WTC11 (cell line): ENCODE results near the gene SLC10A1. TPM values are rescaled to one million over a fixed set of nuclear protein-coding genes. Genes with fewer than 3 reads are reported as not detected.
"Not testable (repeated sequence)": the region's sequence is repeated elsewhere in the genome, so short reads cannot be mapped to it uniquely, and the experiment has no call there.

ENCODE experiments used
- ATAC-seq: fragments of 200-7000 bp; cut with Tn5 transposase; 2 replicates; pipeline ENCODE4 v1.10.0; 2021; ENCODE audit warnings: mild to moderate bottlenecking, moderate library complexity
- CTCF ChIA-PET: fragments of 300-600 bp; sonication (Branson Sonifier 250); formaldehyde crosslinking; loops from one replicate; lab custom pipeline; 2021; ENCODE audit warnings: antibody characterized with exemption; lab: Charles Lee
- POLR2A ChIA-PET: fragments of 350-600 bp; sonication (Branson Sonifier 250); formaldehyde crosslinking; loops from one replicate; lab custom pipeline; 2021; ENCODE audit warnings: antibody characterized with exemption; lab: Charles Lee
- DNase-seq: peaks from one replicate; pipeline ENCODE4 v3.0.0; 2021; ENCODE audit warnings: low spot score
- H3K27ac Mint-ChIP-seq: 2 replicates; pipeline ENCODE4 v1.8.0; 2021; ENCODE audit warnings: mixed read lengths
- H3K27me3 Mint-ChIP-seq: 2 replicates; pipeline ENCODE4 v1.8.0; 2021; ENCODE audit warnings: low read depth, mild to moderate bottlenecking, moderate library complexity, mixed read lengths
- H3K36me3 Mint-ChIP-seq: 2 replicates; pipeline ENCODE4 v1.8.0; 2021; ENCODE audit warnings: mixed read lengths
- H3K4me1 Mint-ChIP-seq: 2 replicates; pipeline ENCODE4 v1.8.0; 2022; ENCODE audit warnings: mixed read lengths
- H3K4me3 Mint-ChIP-seq: 2 replicates; pipeline ENCODE4 v1.8.0; 2021; ENCODE audit warnings: mild to moderate bottlenecking, moderate library complexity, mixed read lengths
- H3K9me3 Mint-ChIP-seq: 2 replicates; pipeline ENCODE4 v1.8.0; 2021; ENCODE audit warnings: mixed read lengths
- ATF1 ChIP-seq: sonication (generic); formaldehyde crosslinking; IDR thresholded peaks from 2 replicates; pipeline ENCODE4 v1.8.1; 2023; ENCODE audit warnings: mild to moderate bottlenecking, moderate library complexity, missing genetic modification reagents
- ATF2 ChIP-seq: sonication (generic); formaldehyde crosslinking; IDR thresholded peaks from 2 replicates; pipeline ENCODE4 v1.8.1; 2022; ENCODE audit warnings: low read depth, missing genetic modification reagents, borderline replicate concordance
- ATF3 ChIP-seq: sonication (generic); formaldehyde crosslinking; conservative IDR thresholded peaks from 2 replicates; pipeline ENCODE4 v1.8.1; 2022; ENCODE audit warnings: mild to moderate bottlenecking, missing genetic modification reagents
- CTCF ChIP-seq: fragments of 200-600 bp; IDR thresholded peaks from 2 replicates; pipeline ENCODE4 v1.8.0; 2022; ENCODE audit warnings: antibody characterized with exemption
- JUN ChIP-seq: sonication (generic); formaldehyde crosslinking; IDR thresholded peaks from 2 replicates; pipeline ENCODE4 v1.8.0; 2023; ENCODE audit warnings: mild to moderate bottlenecking, missing genetic modification reagents
- KAT7 ChIP-seq: sonication (generic); formaldehyde crosslinking; IDR thresholded peaks from 2 replicates; pipeline ENCODE4 v1.8.1; 2023; ENCODE audit warnings: missing genetic modification reagents, mild to moderate bottlenecking, borderline replicate concordance
- MLX ChIP-seq: sonication (generic); formaldehyde crosslinking; IDR thresholded peaks from 2 replicates; pipeline ENCODE4 v1.8.1; 2023; ENCODE audit warnings: mild to moderate bottlenecking, missing genetic modification reagents, moderate library complexity
- MXD4 ChIP-seq: fragments of 250-450 bp; sonication (Bioruptor Pico); IDR thresholded peaks from 2 replicates; pipeline ENCODE4 v1.8.0; 2021; ENCODE audit warnings: mild to moderate bottlenecking, moderate library complexity, borderline replicate concordance
- NR1H2 ChIP-seq: sonication (generic); formaldehyde crosslinking; IDR thresholded peaks from 2 replicates; pipeline ENCODE4 v1.9.0; 2021; ENCODE audit warnings: mild to moderate bottlenecking, moderate library complexity, missing genetic modification reagents
- OVOL2 ChIP-seq: fragments of 250-450 bp; sonication (Bioruptor Pico); IDR thresholded peaks from 2 replicates; pipeline ENCODE4 v1.9.0; 2021; ENCODE audit warnings: mild to moderate bottlenecking, borderline replicate concordance
- PRRX2 ChIP-seq: fragments of 250-450 bp; sonication (Bioruptor Pico); IDR thresholded peaks from 2 replicates; pipeline ENCODE4 v1.8.0; 2021; ENCODE audit warnings: mild to moderate bottlenecking
- RORB ChIP-seq: fragments of 250-450 bp; sonication (Bioruptor Pico); IDR thresholded peaks from 2 replicates; pipeline ENCODE4 v1.9.0; 2021; ENCODE audit warnings: mild to moderate bottlenecking
- SMAD3 ChIP-seq: sonication (generic); formaldehyde crosslinking; IDR thresholded peaks from 2 replicates; pipeline ENCODE4 v1.8.0; 2022; ENCODE audit warnings: missing genetic modification reagents, mild to moderate bottlenecking, borderline replicate concordance
- SP1 ChIP-seq: sonication (generic); formaldehyde crosslinking; conservative IDR thresholded peaks from 2 replicates; pipeline ENCODE4 v1.8.1; 2022; ENCODE audit warnings: missing genetic modification reagents
- TCF7 ChIP-seq: sonication (generic); formaldehyde crosslinking; IDR thresholded peaks from 2 replicates; pipeline ENCODE4 v1.8.0; 2022; ENCODE audit warnings: mild to moderate bottlenecking, low read depth, missing genetic modification reagents, moderate library complexity
- TEAD1 ChIP-seq: sonication (generic); formaldehyde crosslinking; IDR thresholded peaks from 2 replicates; pipeline ENCODE4 v1.8.0; 2022; ENCODE audit warnings: mild to moderate bottlenecking, missing genetic modification reagents
- TP53 ChIP-seq: sonication (generic); formaldehyde crosslinking; IDR thresholded peaks from 2 replicates; pipeline ENCODE4 v1.8.1; 2023; ENCODE audit warnings: mild to moderate bottlenecking, missing genetic modification reagents
- ZMAT4 ChIP-seq: fragments of 250-450 bp; sonication (Bioruptor Pico); IDR thresholded peaks from 2 replicates; pipeline ENCODE4 v1.9.0; 2021; ENCODE audit warnings: mild to moderate bottlenecking
- ZNF121 ChIP-seq: sonication (generic); formaldehyde crosslinking; IDR thresholded peaks from 2 replicates; pipeline ENCODE4 v1.8.0; 2023; ENCODE audit warnings: missing genetic modification reagents
- ZNF263 ChIP-seq: sonication (generic); formaldehyde crosslinking; IDR thresholded peaks from 2 replicates; pipeline ENCODE4 v1.8.1; 2022; ENCODE audit warnings: low read depth, mild to moderate bottlenecking, moderate library complexity, missing genetic modification reagents
- ZNF317 ChIP-seq: sonication (generic); formaldehyde crosslinking; IDR thresholded peaks from 2 replicates; pipeline ENCODE4 v1.8.1; 2023; ENCODE audit warnings: low read depth, mild to moderate bottlenecking, moderate library complexity, missing genetic modification reagents, borderline replicate concordance
- ZNF425 ChIP-seq: fragments of 250-450 bp; sonication (Bioruptor Pico); conservative IDR thresholded peaks from 2 replicates; pipeline ENCODE4 v1.9.0; 2021; ENCODE audit warnings: mild to moderate bottlenecking
- total RNA-seq: library from RNA; stranded (reverse); gene quantifications from 3 replicates; pipeline ENCODE4 v1.2.3, GENCODE V29; 2021

SLC10A1 gene
- total RNA-seq, 1 experiment from 2014 or later, result 0.09 TPM

GRCh38 chr14:69814397-69814796 lies 17.4 kb upstream of the SLC10A1 start (continued):
- no peak for TF ChIP-seq CTCF
- TF ChIP-seq PRRX2, result no peak
- TF ChIP-seq TCF7 (CRISPR knock-in tag), result no peak
- no peak for TF ChIP-seq ZNF263 (CRISPR knock-in tag)
- no peak for TF ChIP-seq OVOL2
- TF ChIP-seq MXD4 (CRISPR knock-in tag), result no peak
- TF ChIP-seq ATF2 (CRISPR knock-in tag), result no peak
- TF ChIP-seq ZMAT4, result no peak
- no peak for TF ChIP-seq TEAD1 (CRISPR knock-in tag)
- no peak for TF ChIP-seq ATF1 (CRISPR knock-in tag)
- TF ChIP-seq, all 79 proteins: peak for 0

GRCh38 chr14:69813346-69813745 lies 16.3 kb upstream of the SLC10A1 start:
- H3K36me3 Mint-ChIP-seq, H3K4me3 Mint-ChIP-seq, H3K27ac Mint-ChIP-seq, POLR2A ChIA-PET, ATAC-seq, H3K27me3 Mint-ChIP-seq, DNase-seq, H3K4me1 Mint-ChIP-seq: not testable (repeated sequence)
- peaks cover 23% of the 10 kb centered on the region for H3K9me3 Mint-ChIP-seq
- CTCF ChIA-PET, result interaction anchor here (1.1 kb wide), 1 partner anchor 64 kb away, joined by 3 read pairs; no protein-coding TSS in a partner anchor

- ChIA-PET POLR2A (no interaction called here), CTCF (no interaction called here)
- Mint-ChIP-seq H3K4me1 (no peaks in the 10 kb centered on the region; the same call in 1 of the 2 replicates), H3K27me3 (no peaks in the 10 kb centered on the region), H3K36me3 (no peaks in the 10 kb centered on the region), H3K9me3 (peaks cover 23% of the 10 kb centered on the region), H3K4me3 (no peak overlapping the region)
- TF ChIP-seq SMAD3 (CRISPR knock-in tag) (no peak), KAT7 (no peak), ZMAT4 (no peak), ATF3 (CRISPR knock-in tag) (no peak), OVOL2 (no peak), MXD4 (CRISPR knock-in tag) (no peak), ZNF121 (CRISPR knock-in tag) (no peak), SP1 (CRISPR knock-in tag) (no peak), NR1H2 (CRISPR knock-in tag) (no peak), ZNF317 (CRISPR knock-in tag) (no peak), TP53 (CRISPR knock-in tag) (no peak), RORB (CRISPR knock-in tag) (no peak), ZNF425 (CRISPR knock-in tag) (no peak), MLX (no peak), JUN (CRISPR knock-in tag) (no peak)
- TF ChIP-seq, all 79 proteins: peak for 0
- DNase-seq, result no peak
- H3K27ac Mint-ChIP-seq, result no peak overlapping the region
- ATAC-seq, result no peak
These were observed 15.7 kb upstream of the SLC10A1 start for GRCh38 chr14:69812711-69813110.
